Gastroesophageal sphincter (tissue), 4 donors: ENCODE data around the gene RAC2. TPM values are rescaled to one million over a fixed set of nuclear protein-coding genes. Genes with fewer than 3 reads are reported as not detected.

Experiments used
- ATAC-seq: fragments of 150-250 bp; one replicate; pipeline ENCODE4 v1.9.1; 2016; ENCODE audit warnings: mild to moderate bottlenecking, moderate library complexity
- H3K27ac ChIP-seq, 4 donors: fragments of 200-600 bp; sonication (generic) in 3 of 4; 1 replicate in 3 of 4; 2 replicates in 1 of 4; pipeline ENCODE4 v1.5.1; 2016 to 2019
- H3K27me3 ChIP-seq: fragments of 200-600 bp; sonication (generic); one replicate; pipeline ENCODE4 v1.5.1; 2019
- H3K36me3 ChIP-seq, 2 donors: fragments of 200-600 bp; sonication (generic); one replicate each; pipeline ENCODE4 v1.5.1; 2019; ENCODE audit warnings: control low read depth in 1 of 2
- H3K4me1 ChIP-seq, 3 donors: fragments of 200-600 bp; sonication (generic); 1 replicate in 2 of 3; 2 replicates in 1 of 3; pipeline ENCODE4 v1.5.1; 2016 to 2019; ENCODE audit warnings: control low read depth in 2 of 3
- H3K4me3 ChIP-seq, 2 donors: fragments of 200-600 bp; sonication (generic); one replicate each; pipeline ENCODE4 v1.5.1; 2019; ENCODE audit warnings: mild to moderate bottlenecking in 1 of 2, moderate library complexity in 1 of 2
- H3K9me3 ChIP-seq, 3 donors: fragments of 200-600 bp; sonication (generic); one replicate each; pipeline ENCODE4 v1.5.1; 2017 to 2019; ENCODE audit warnings: control low read depth in 2 of 3
- CTCF ChIP-seq, 4 experiments: fragments of 200-600 bp in 2 of 4; fragments of 450-650 bp in 2 of 4; sonication (generic) in 1 of 4; IDR thresholded peaks; one replicate each; pipeline ENCODE4 v1.5.1; 2017 to 2019; ENCODE audit warnings: antibody characterized with exemption in 4 of 4, mild to moderate bottlenecking in 2 of 4, moderate library complexity in 2 of 4
- EP300 ChIP-seq: sonication (generic); formaldehyde crosslinking; IDR thresholded peaks from one replicate; pipeline ENCODE4 v1.6.1; 2017; ENCODE audit warnings: antibody characterized with exemption, mild to moderate bottlenecking
- POLR2A ChIP-seq, 2 donors: fragments of 450-650 bp; IDR thresholded peaks; one replicate each; pipeline ENCODE4 v1.6.1; 2017; ENCODE audit warnings: antibody characterized with exemption in 2 of 2, mild to moderate bottlenecking in 2 of 2, moderate library complexity in 1 of 2
- POLR2AphosphoS5 ChIP-seq: sonication (generic); formaldehyde crosslinking; IDR thresholded peaks from one replicate; pipeline ENCODE4 v1.6.1; 2017; ENCODE audit warnings: antibody characterized with exemption
- WGBS, 2 donors: methylation state at CpG; one replicate each; pipeline ENCODE4 v1.1.5; 2018; ENCODE audit warnings: low coverage in 1 of 2; 5-methylcytosine and 5-hydroxymethylcytosine counted together
- total RNA-seq, 4 donors: library from RNA; depleted of rRNA; stranded (reverse); fragments of >200 nt; gene quantifications; one replicate each; pipeline ENCODE4 v1.1.0, GENCODE V29; 2016

The RAC2 gene
- total RNA-seq, 4 donors from 2014 or later, result 2.0 to 11.3 (median 6.4) TPM

GRCh38 chr22:37284805-37285355 lies 40.8 kb upstream of the RAC2 start:
- WGBS, 2 donors, result 36 to 39% methylated on average over 4 of the region's 14 CpGs
- ATAC-seq, result peak; percentile 80
- Histone ChIP-seq H3K9me3 (no peaks in the 10 kb centered on the region), H3K4me3 (peak overlapping the region in 1 of 2 donors; percentile 41), H3K4me1 (no peaks in the 10 kb centered on the region), H3K36me3 (no peaks in the 10 kb centered on the region), H3K27ac (peak overlapping the region in 2 of 4 donors; percentile 47 to 56), H3K27me3 (peaks cover 85% of the 10 kb centered on the region)
- TF ChIP-seq POLR2AphosphoS5 (no peak), EP300 (no peak), POLR2A (IDR thresholded peaks at IDR 0.05) (no peak), CTCF (IDR thresholded peaks at IDR 0.05) (no peak)

GRCh38 chr22:37284126-37284804 lies 40.2 kb upstream of the RAC2 start:
- Histone ChIP-seq H3K27me3 (peaks cover 91% of the 10 kb centered on the region), H3K4me3 (peak overlapping the region in 1 of 2 donors; percentile 41), H3K9me3 (no peaks in the 10 kb centered on the region), H3K4me1 (no peaks in the 10 kb centered on the region), H3K27ac (peak overlapping the region in 2 of 4 donors; percentile 47 to 56), H3K36me3 (no peaks in the 10 kb centered on the region)
- peak; percentile 19 for ATAC-seq
- WGBS, 2 donors, result 27 to 60% methylated on average over 2 of the region's 9 CpGs
- TF ChIP-seq EP300 (no peak), CTCF (IDR thresholded peaks at IDR 0.05) (no peak), POLR2A (IDR thresholded peaks at IDR 0.05) (no peak), POLR2AphosphoS5 (no peak)

GRCh38 chr22:37283393-37283937 lies 39.4 kb upstream of the RAC2 start:
- 20 to 67% methylated on average over 1 of the region's 8 CpGs for WGBS, 2 donors
- Histone ChIP-seq H3K4me3 (peak overlapping the region in 1 of 2 donors; percentile 41), H3K27ac (peak overlapping the region in 2 of 4 donors; percentile 47 to 56), H3K27me3 (peaks cover 91% of the 10 kb centered on the region), H3K36me3 (no peaks in the 10 kb centered on the region), H3K4me1 (no peaks in the 10 kb centered on the region), H3K9me3 (no peaks in the 10 kb centered on the region)
- no peak for TF ChIP-seq CTCF (IDR thresholded peaks at IDR 0.05)
- ATAC-seq, result no peak

- Histone ChIP-seq H3K4me1 (no peaks in the 10 kb centered on the region), H3K27ac (peak within 1 kb of the TSS in 3 of 4 donors; percentile 19 to 56 (median 51)), H3K27me3 (peaks cover 93% of the 10 kb centered on the region), H3K9me3 (no peaks in the 10 kb centered on the region), H3K36me3 (no peaks in the 10 kb centered on the region), H3K4me3 (peak within 1 kb of the TSS; percentile 13 to 41)
- peak; percentile 44 for ATAC-seq
- 70% methylated on average over 2 of the region's 12 CpGs; no CpG with 5 or more reads in 1 of the 2 donors for WGBS, 2 donors
- TF ChIP-seq POLR2A (IDR thresholded peaks at IDR 0.05) (no peak), POLR2AphosphoS5 (no peak), CTCF (IDR thresholded peaks at IDR 0.05) (no peak), EP300 (no peak)
Observed at GRCh38 chr22:37282385-37282677, 38.3 kb upstream of the RAC2 start, which contains the start of gene CYTH4. Gene CYTH4, plus strand, starts transcription at chr22:37282508. Its CDS starts 62 bp downstream, at chr22:37282570.
